K562 (cell line): ENCODE results near the gene VPREB1. TPM values are rescaled to one million over a fixed set of nuclear protein-coding genes. Genes with fewer than 3 reads are reported as not detected.
A peak's percentile ranks its signal among the peaks of the same experiment; 100 is the strongest.

Experiments used
- ARID1B ChIP-seq: fragments of 450-650 bp; IDR thresholded peaks from 2 replicates; pipeline ENCODE4 v1.6.1; 2016; ENCODE audit warnings: antibody characterized with exemption, mild to moderate bottlenecking, inconsistent platforms
- CBFB ChIP-seq: sonication (generic); formaldehyde crosslinking; IDR thresholded peaks from 2 replicates; pipeline ENCODE4 v1.4.0; 2020; ENCODE audit warnings: mild to moderate bottlenecking, missing genetic modification reagents
- CBX2 ChIP-seq: fragments of 200-600 bp; sonication (generic); IDR thresholded peaks from one replicate; pipeline ENCODE4 v1.6.1; 2012; ENCODE audit warnings: mild to moderate bottlenecking, low read length, inconsistent platforms; ENCODE audit not compliant: insufficient read depth, poor library complexity, severe bottlenecking
- CTCFL ChIP-seq: IDR thresholded peaks from 2 replicates; pipeline ENCODE4 v1.6.1; 2011; ENCODE audit warnings: borderline replicate concordance, low read depth, mild to moderate bottlenecking, moderate library complexity, low read length; ENCODE audit not compliant: insufficient read depth, poor library complexity, severe bottlenecking
- ESRRB ChIP-seq: fragments of 250-450 bp; sonication (Bioruptor Pico); IDR thresholded peaks from 2 replicates; pipeline ENCODE4 v1.5.0; 2020; ENCODE audit warnings: mild to moderate bottlenecking, moderate library complexity, borderline replicate concordance
- FOXP1 ChIP-seq: sonication (generic); formaldehyde crosslinking; IDR thresholded peaks from 2 replicates; pipeline ENCODE4 v1.8.0; 2022; ENCODE audit warnings: mild to moderate bottlenecking, missing genetic modification reagents
- PHF20 ChIP-seq: fragments of 450-650 bp; IDR thresholded peaks from 2 replicates; pipeline ENCODE4 v1.6.1; 2018; ENCODE audit not compliant: partially characterized antibody
- RBM25 ChIP-seq: fragments of 200-400 bp; formaldehyde crosslinking; IDR thresholded peaks from 2 replicates; pipeline ENCODE4 v1.6.1; 2018; ENCODE audit warnings: low read length, low read depth, moderate library complexity; ENCODE audit not compliant: severe bottlenecking
- RHOXF2B ChIP-seq: fragments of 250-450 bp; sonication (Bioruptor Pico); conservative IDR thresholded peaks from 2 replicates; pipeline ENCODE4 v1.5.1; 2021
- SRF ChIP-seq, 2 experiments: fragments of 250-450, 450-650 bp in 1 of 2; sonication (Bioruptor Pico) in 1 of 2; sonication (generic) in 1 of 2; formaldehyde crosslinking; IDR thresholded peaks; 2 replicates each; pipeline versions ENCODE4 v1.5.0 to v1.5.1; 2020 to 2022; ENCODE audit warnings: mild to moderate bottlenecking in 1 of 2, missing genetic modification reagents in 1 of 2
- ZBTB17 ChIP-seq: fragments of 450-650 bp; formaldehyde crosslinking; IDR thresholded peaks from 2 replicates; pipeline ENCODE4 v1.4.0; 2020; ENCODE audit warnings: mild to moderate bottlenecking
- ZBTB7A ChIP-seq: IDR thresholded peaks from 2 replicates; pipeline ENCODE4 v1.6.1; 2011; ENCODE audit warnings: low read depth, mild to moderate bottlenecking, low read length, moderate library complexity, borderline replicate concordance; ENCODE audit not compliant: control insufficient read depth
- ZKSCAN3 ChIP-seq: fragments of 250-450 bp; sonication (Bioruptor Pico); IDR thresholded peaks from 2 replicates; pipeline ENCODE4 v1.4.0; 2020
- ZNF217 ChIP-seq: sonication (generic); formaldehyde crosslinking; IDR thresholded peaks from 2 replicates; pipeline ENCODE4 v1.8.0; 2022; ENCODE audit warnings: mild to moderate bottlenecking, missing genetic modification reagents
- ZNF584 ChIP-seq: fragments of 200-800 bp; sonication (Bioruptor generic); IDR thresholded peaks from 2 replicates; pipeline ENCODE4 v1.6.1; 2016; ENCODE audit warnings: low read depth, mild to moderate bottlenecking, missing genetic modification characterization, missing compliant biosample characterization
- ZNF699 ChIP-seq: fragments of 250-450 bp; sonication (Bioruptor Pico); IDR thresholded peaks from 2 replicates; pipeline ENCODE4 v1.8.0; 2021; ENCODE audit warnings: mild to moderate bottlenecking, moderate library complexity; ENCODE audit not compliant: insufficient replicate concordance
- polyA plus RNA-seq, 8 experiments: library from polyadenylated mRNA; depleted of rRNA in 4 of 8; stranded (reverse) in 5 of 8; unstranded in 3 of 8; fragments of >200 nt; fragmentation: Nextera tagmentation in 2 of 8; fragmentation: Illumina TruSeq in 1 of 8; extraction: Ambion mirVana in 2 of 8; extraction: Trizol in 1 of 8; gene quantifications; 2 replicates each; pipeline versions ENCODE4 v1.2.1 to v1.2.3, GENCODE V29; 2011 to 2014; ENCODE audit warnings: inconsistent platforms in 1 of 8, missing spikeins in 1 of 8
- total RNA-seq, 7 experiments: library from RNA; depleted of rRNA in 6 of 7; stranded (reverse); fragments of >200 nt in 6 of 7; fragmentation: Illumina TruSeq in 2 of 7; extraction: Trizol in 2 of 7; gene quantifications; 2 replicates each; pipeline versions ENCODE4 v1.2.1 to v1.2.3, GENCODE V29; 2011 to 2021; ENCODE audit warnings: low replicate concordance in 1 of 7
- TF ChIP-seq, protein P1 (sequence below): IDR thresholded peaks from 2 replicates; pipeline ENCODE4 v1.6.1; 2014; ENCODE audit warnings: antibody characterized with exemption
- TF ChIP-seq, protein P2 (sequence below): sonication (generic); formaldehyde crosslinking; IDR thresholded peaks from 2 replicates; pipeline ENCODE4 v1.8.0; 2022; ENCODE audit warnings: mild to moderate bottlenecking, missing genetic modification reagents, borderline replicate concordance
- TF ChIP-seq, protein P3 (sequence below): fragments of 450-650 bp; formaldehyde crosslinking; IDR thresholded peaks from 2 replicates; pipeline ENCODE4 v1.4.0; 2020; ENCODE audit warnings: mild to moderate bottlenecking, mixed read lengths

Gene VPREB1
- total and polyA plus RNA-seq, 9 of the 15 experiments (the other 6 are each of a cell fraction or from before 2014, with no cell fraction given) = not detected

- peak; percentile 68 for TF ChIP-seq CBX2
- no peak for TF ChIP-seq ZKSCAN3 (CRISPR knock-in tag)
- TF ChIP-seq RBM25 = no peak
- no peak for TF ChIP-seq ESRRB (CRISPR knock-in tag)
- TF ChIP-seq ZNF217 (CRISPR knock-in tag) = peak; percentile 65; the same call in 1 of the 2 replicates
- TF ChIP-seq PHF20 = no peak
- TF ChIP-seq RHOXF2B (CRISPR knock-in tag) = 0 out of 2 replicates have a peak, but pooled peaks have one; percentile 40
- TF ChIP-seq SRF (CRISPR knock-in tag; IDR thresholded peaks at IDR 0.05) = 0 out of 4 replicates have a peak, but pooled peaks of 1 of the 2 experiments have one; percentile 35
- peak; percentile 81 for TF ChIP-seq CBFB (CRISPR knock-in tag)
- no peak for TF ChIP-seq ZNF584
- 0 out of 2 replicates have a peak, but pooled peaks have one; percentile 15 for TF ChIP-seq ZBTB17 (CRISPR knock-in tag)
- no peak for TF ChIP-seq CTCFL
- TF ChIP-seq ZNF699 (CRISPR knock-in tag) = no peak
- TF ChIP-seq, protein P1, sequence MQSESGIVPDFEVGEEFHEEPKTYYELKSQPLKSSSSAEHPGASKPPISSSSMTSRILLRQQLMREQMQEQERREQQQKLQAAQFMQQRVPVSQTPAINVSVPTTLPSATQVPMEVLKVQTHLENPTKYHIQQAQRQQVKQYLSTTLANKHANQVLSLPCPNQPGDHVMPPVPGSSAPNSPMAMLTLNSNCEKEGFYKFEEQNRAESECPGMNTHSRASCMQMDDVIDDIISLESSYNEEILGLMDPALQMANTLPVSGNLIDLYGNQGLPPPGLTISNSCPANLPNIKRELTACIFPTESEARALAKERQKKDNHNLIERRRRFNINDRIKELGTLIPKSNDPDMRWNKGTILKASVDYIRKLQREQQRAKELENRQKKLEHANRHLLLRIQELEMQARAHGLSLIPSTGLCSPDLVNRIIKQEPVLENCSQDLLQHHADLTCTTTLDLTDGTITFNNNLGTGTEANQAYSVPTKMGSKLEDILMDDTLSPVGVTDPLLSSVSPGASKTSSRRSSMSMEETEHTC = no peak
- TF ChIP-seq, protein P2, sequence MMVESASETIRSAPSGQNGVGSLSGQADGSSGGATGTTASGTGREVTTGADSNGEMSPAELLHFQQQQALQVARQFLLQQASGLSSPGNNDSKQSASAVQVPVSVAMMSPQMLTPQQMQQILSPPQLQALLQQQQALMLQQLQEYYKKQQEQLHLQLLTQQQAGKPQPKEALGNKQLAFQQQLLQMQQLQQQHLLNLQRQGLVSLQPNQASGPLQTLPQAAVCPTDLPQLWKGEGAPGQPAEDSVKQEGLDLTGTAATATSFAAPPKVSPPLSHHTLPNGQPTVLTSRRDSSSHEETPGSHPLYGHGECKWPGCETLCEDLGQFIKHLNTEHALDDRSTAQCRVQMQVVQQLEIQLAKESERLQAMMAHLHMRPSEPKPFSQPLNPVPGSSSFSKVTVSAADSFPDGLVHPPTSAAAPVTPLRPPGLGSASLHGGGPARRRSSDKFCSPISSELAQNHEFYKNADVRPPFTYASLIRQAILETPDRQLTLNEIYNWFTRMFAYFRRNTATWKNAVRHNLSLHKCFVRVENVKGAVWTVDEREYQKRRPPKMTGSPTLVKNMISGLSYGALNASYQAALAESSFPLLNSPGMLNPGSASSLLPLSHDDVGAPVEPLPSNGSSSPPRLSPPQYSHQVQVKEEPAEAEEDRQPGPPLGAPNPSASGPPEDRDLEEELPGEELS (CRISPR knock-in tag) = peak; percentile 92
- no peak for TF ChIP-seq ARID1B
- peak; percentile 55; the same call in 1 of the 2 replicates for TF ChIP-seq FOXP1
- no peak for TF ChIP-seq ZBTB7A
- TF ChIP-seq, protein P3, sequence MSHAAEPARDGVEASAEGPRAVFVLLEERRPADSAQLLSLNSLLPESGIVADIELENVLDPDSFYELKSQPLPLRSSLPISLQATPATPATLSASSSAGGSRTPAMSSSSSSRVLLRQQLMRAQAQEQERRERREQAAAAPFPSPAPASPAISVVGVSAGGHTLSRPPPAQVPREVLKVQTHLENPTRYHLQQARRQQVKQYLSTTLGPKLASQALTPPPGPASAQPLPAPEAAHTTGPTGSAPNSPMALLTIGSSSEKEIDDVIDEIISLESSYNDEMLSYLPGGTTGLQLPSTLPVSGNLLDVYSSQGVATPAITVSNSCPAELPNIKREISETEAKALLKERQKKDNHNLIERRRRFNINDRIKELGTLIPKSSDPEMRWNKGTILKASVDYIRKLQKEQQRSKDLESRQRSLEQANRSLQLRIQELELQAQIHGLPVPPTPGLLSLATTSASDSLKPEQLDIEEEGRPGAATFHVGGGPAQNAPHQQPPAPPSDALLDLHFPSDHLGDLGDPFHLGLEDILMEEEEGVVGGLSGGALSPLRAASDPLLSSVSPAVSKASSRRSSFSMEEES = peak; percentile 65
Observed at GRCh38 chr22:22210889-22211833, 33.4 kb upstream of the VPREB1 start (continued).
